ENCODE data around the gene MEFV. TPM values are rescaled to one million over a fixed set of nuclear protein-coding genes. Genes with fewer than 3 reads are reported as not detected.
A peak's percentile ranks its signal among the peaks of the same experiment; 100 is the strongest.

Gene MEFV
- total and polyA plus RNA-seq, 3 experiments from 2014 or later: 0.18 TPM; not detected in 2

DNA sequence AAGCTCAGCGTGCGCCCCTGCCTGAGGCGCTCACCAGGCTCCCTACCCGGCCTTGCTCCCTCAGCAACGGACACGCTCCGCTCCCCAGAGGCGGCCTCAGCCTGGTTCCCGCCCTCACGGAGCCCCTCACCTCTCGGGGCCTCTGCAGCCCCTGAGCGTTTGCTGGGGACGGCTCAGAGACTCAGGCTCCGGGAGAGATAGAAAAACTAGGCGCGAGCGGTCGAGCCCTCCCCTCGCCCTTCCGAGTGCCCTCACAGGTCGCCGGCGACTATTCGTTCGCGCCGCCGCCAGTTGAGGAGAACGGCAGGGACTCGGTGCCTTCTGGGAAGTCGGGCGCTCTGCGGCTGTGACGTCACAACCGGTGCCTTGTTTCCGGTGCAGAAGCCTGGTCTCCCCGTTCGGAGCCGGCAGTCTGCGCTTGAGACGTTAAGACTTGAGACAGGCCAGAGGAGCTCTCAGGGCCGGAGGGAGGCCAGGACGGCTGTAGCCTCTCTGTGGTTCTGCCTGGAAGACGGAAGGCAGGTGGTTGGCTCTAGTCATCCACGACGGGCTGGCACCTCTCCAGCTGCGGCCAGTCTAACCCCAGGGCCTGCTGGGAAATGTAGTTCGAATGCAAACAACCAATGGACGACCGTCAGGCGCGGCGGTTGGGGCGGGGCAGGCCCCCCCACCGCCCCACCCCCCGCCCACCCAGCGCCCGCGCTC lies 21.4 kb downstream of the MEFV start, which contains the start of gene ZNF200:
ZNF200 (minus strand) TSS at position 302 of the 705 bp plus-strand sequence. CDS start 1,403 bp downstream, outside the sequence.
- Histone ChIP-seq H3K9me3 (ENCODE audit: low read length) (no peaks in the 10 kb centered on the region), H3K27me3 (ENCODE audit: insufficient read depth, low read length, poor library complexity, severe bottlenecking) (no peaks in the 10 kb centered on the region), H3K36me3 (ENCODE audit: insufficient read depth, low read length) (peaks cover 29% of the 10 kb centered on the region), H3K4me3 (ENCODE audit: low read length) (peak within 1 kb of the TSS; percentile 99), H3K27ac (ENCODE audit: low read depth, low read length) (peak within 1 kb of the TSS; percentile 92), H3K4me1 (ENCODE audit: insufficient read depth, low read length) (peaks cover 21% of the 10 kb centered on the region)
- Mint-ChIP-seq H3K27me3 (peaks cover 0 to 2% of the 10 kb centered on the region in 2 donors), H3K27ac (peak within 1 kb of the TSS; percentile 96 to 97 (median 97)), H3K36me3 (peaks cover 32 to 47% (median 36%) of the 10 kb centered on the region in 3 donors), H3K9me3 (peaks cover 5 to 13% (median 12%) of the 10 kb centered on the region in 5 donors), H3K4me3 (peak within 1 kb of the TSS; percentile 92 to 98 (median 95)), H3K4me1 (peaks cover 37 to 47% (median 42%) of the 10 kb centered on the region in 3 donors)
- ChIA-PET POLR2A (interaction anchor here (0.6 to 1.6 kb wide), 8 partner anchors 15 to 324 kb away, joined by 3 to 5 read pairs (median 4); no protein-coding TSS in a partner anchor), CTCF (interaction anchor here (1.1 kb wide), 1 partner anchor 20 kb away, joined by 4 read pairs; no protein-coding TSS in a partner anchor)
- DNase-seq: peak; percentile 86 to 94 (median 93)

DNA sequence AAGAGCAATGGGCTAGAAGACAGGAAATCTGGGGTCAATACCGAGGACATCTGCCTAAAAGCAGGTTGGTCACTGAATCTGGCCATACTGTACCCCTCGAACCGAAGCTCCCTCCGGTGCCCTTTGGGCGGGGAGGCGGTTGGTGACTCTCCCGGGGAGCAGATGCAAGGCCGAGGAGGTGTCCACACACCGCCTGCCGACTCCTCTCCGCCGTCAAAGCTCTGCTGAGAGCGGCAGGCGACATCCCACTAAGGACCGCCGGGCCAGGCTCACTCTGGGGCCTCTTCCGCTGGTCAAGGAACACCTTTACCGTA lies 21.9 kb downstream of the MEFV start:
- H3K27ac Mint-ChIP-seq: peak overlapping the region in 6 of 8 donors; percentile 84 to 97 (median 96)
- ChIA-PET POLR2A (interaction anchor here (0.6 to 1.6 kb wide), 10 partner anchors 13 to 1047 kb away, joined by 3 to 10 read pairs (median 4); no protein-coding TSS in a partner anchor), CTCF (interaction anchor here (1.1 kb wide), 1 partner anchor 19 kb away, joined by 4 read pairs; no protein-coding TSS in a partner anchor)
- H3K36me3 Mint-ChIP-seq: peaks cover 33 to 49% (median 39%) of the 10 kb centered on the region in 3 donors
- H3K4me1 Mint-ChIP-seq: peaks cover 37 to 47% (median 42%) of the 10 kb centered on the region in 3 donors
- peak overlapping the region; percentile 92 to 98 (median 95) for H3K4me3 Mint-ChIP-seq
- Histone ChIP-seq H3K27ac (ENCODE audit: low read depth, low read length) (peak overlapping the region; percentile 92), H3K4me1 (ENCODE audit: insufficient read depth, low read length) (peaks cover 21% of the 10 kb centered on the region), H3K36me3 (ENCODE audit: insufficient read depth, low read length) (peaks cover 31% of the 10 kb centered on the region), H3K4me3 (ENCODE audit: low read length) (peak overlapping the region; percentile 99), H3K9me3 (ENCODE audit: low read length) (no peaks in the 10 kb centered on the region), H3K27me3 (ENCODE audit: insufficient read depth, low read length, poor library complexity, severe bottlenecking) (no peaks in the 10 kb centered on the region)
- DNase-seq: no peak
- no peaks in the 10 kb centered on the region for H3K27me3 Mint-ChIP-seq
- H3K9me3 Mint-ChIP-seq: peaks cover 6 to 15% (median 13%) of the 10 kb centered on the region in 5 donors

- DNase-seq: no peak
- H3K9me3 ChIP-seq (ENCODE audit: low read length): peaks cover 41% of the 10 kb centered on the region
- no peaks in the 10 kb centered on the region for H3K4me1 Mint-ChIP-seq
- H3K27me3 Mint-ChIP-seq: no peaks in the 10 kb centered on the region
- no peak overlapping the region for H3K4me3 Mint-ChIP-seq
- no peak overlapping the region for H3K27ac ChIP-seq (ENCODE audit: low read depth, low read length)
- no peaks in the 10 kb centered on the region for H3K4me1 ChIP-seq (ENCODE audit: insufficient read depth, low read length)
- H3K36me3 ChIP-seq (ENCODE audit: insufficient read depth, low read length): peaks cover 25% of the 10 kb centered on the region
- peaks cover 33 to 71% (median 61%) of the 10 kb centered on the region in 3 donors for H3K36me3 Mint-ChIP-seq
- CTCF ChIA-PET: no interaction called here
- H3K9me3 Mint-ChIP-seq: peaks cover 44 to 74% (median 70%) of the 10 kb centered on the region in 5 donors
- H3K27me3 ChIP-seq (ENCODE audit: insufficient read depth, low read length, poor library complexity, severe bottlenecking): no peaks in the 10 kb centered on the region
- POLR2A ChIA-PET: no interaction called here
- peak overlapping the region in 1 of 8 donors; percentile 41 for H3K27ac Mint-ChIP-seq
- no peak overlapping the region for H3K4me3 ChIP-seq (ENCODE audit: low read length)
Measured at GRCh38 chr16:3223913-3224515, 32.4 kb downstream of the MEFV start.

DNA sequence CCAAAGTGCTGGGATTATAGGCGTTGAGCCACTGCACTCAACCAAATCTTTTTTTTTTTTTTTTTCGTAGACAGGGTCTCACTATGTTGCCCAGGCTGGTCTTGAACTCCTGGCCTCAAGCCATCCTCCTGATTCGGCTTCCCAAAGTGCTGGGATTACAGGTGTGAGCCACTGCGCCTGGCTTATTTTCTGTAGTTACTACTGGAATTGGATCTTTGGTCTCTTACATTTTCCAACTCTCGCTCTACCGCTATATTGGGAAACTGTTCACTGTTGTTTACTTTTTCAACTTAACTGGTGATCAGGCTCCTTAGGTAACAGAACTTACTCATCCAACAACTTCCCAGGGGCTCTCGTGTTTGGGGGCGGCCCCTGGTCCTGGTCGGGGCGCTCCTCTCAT lies 35.6 kb downstream of the MEFV start:
- no peak for DNase-seq
- Mint-ChIP-seq H3K4me3 (no peak overlapping the region), H3K9me3 (peaks cover 33 to 56% (median 54%) of the 10 kb centered on the region in 5 donors), H3K36me3 (peaks cover 22 to 52% (median 36%) of the 10 kb centered on the region in 3 donors), H3K27ac (no peak overlapping the region), H3K27me3 (no peaks in the 10 kb centered on the region), H3K4me1 (peaks cover 16 to 22% (median 17%) of the 10 kb centered on the region in 3 donors)
- Histone ChIP-seq H3K9me3 (ENCODE audit: low read length) (peaks cover 41% of the 10 kb centered on the region), H3K4me3 (ENCODE audit: low read length) (no peak overlapping the region), H3K4me1 (ENCODE audit: insufficient read depth, low read length) (peaks cover 12% of the 10 kb centered on the region), H3K36me3 (ENCODE audit: insufficient read depth, low read length) (peaks cover 10% of the 10 kb centered on the region), H3K27ac (ENCODE audit: low read depth, low read length) (no peak overlapping the region), H3K27me3 (ENCODE audit: insufficient read depth, low read length, poor library complexity, severe bottlenecking) (no peaks in the 10 kb centered on the region)
- ChIA-PET CTCF (interaction anchor here (1.4 kb wide), 1 partner anchor 12 kb away, joined by 3 read pairs; no protein-coding TSS in a partner anchor), POLR2A (no interaction called here)

DNA sequence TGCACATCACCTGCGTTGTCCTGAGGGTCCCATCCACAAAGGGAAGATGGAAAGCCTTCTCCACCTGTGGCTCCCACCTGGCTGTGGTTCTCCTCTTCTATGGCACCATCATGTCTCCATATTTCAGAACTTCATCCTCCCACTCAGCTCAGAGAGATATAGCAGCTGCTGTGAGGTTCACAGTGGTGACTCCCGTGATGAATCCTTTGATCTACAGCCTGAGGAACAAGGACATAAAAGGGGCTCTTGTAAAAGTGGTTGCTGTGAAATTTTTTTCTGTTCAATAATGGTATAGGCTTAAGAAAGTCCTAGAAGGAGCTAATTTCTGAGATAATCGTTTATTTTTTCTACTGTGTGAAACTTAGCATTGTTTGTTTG lies 40.2 kb downstream of the MEFV start:
- POLR2A ChIA-PET: interaction anchor here (1.0 to 1.1 kb wide), 2 partner anchors 9 to 140 kb away, joined by 5 to 6 read pairs; no protein-coding TSS in a partner anchor
- Histone ChIP-seq H3K4me1 (ENCODE audit: insufficient read depth, low read length) (peaks cover 28% of the 10 kb centered on the region), H3K36me3 (ENCODE audit: insufficient read depth, low read length) (no peaks in the 10 kb centered on the region), H3K27ac (ENCODE audit: low read depth, low read length) (no peak overlapping the region), H3K9me3 (ENCODE audit: low read length) (peaks cover 5% of the 10 kb centered on the region), H3K27me3 (ENCODE audit: insufficient read depth, low read length, poor library complexity, severe bottlenecking) (no peaks in the 10 kb centered on the region), H3K4me3 (ENCODE audit: low read length) (peak overlapping the region; percentile 17)
- no peaks in the 10 kb centered on the region for H3K27me3 Mint-ChIP-seq
- H3K4me1 Mint-ChIP-seq: peaks cover 38 to 44% (median 40%) of the 10 kb centered on the region in 3 donors
- peak overlapping the region; percentile 84 to 99 (median 93) for H3K27ac Mint-ChIP-seq
- CTCF ChIA-PET: interaction anchor here (0.7 to 1.3 kb wide), 3 partner anchors 13 to 74 kb away, joined by 3 read pairs; no protein-coding TSS in a partner anchor
- peaks cover 3 to 12% (median 10%) of the 10 kb centered on the region in 5 donors for H3K9me3 Mint-ChIP-seq
- H3K36me3 Mint-ChIP-seq: peaks cover 0 to 23% (median 4%) of the 10 kb centered on the region in 3 donors
- peak overlapping the region; percentile 56 to 88 (median 69) for H3K4me3 Mint-ChIP-seq
- DNase-seq: peak in 2 of 5 donors; percentile 20 to 51

DNA sequence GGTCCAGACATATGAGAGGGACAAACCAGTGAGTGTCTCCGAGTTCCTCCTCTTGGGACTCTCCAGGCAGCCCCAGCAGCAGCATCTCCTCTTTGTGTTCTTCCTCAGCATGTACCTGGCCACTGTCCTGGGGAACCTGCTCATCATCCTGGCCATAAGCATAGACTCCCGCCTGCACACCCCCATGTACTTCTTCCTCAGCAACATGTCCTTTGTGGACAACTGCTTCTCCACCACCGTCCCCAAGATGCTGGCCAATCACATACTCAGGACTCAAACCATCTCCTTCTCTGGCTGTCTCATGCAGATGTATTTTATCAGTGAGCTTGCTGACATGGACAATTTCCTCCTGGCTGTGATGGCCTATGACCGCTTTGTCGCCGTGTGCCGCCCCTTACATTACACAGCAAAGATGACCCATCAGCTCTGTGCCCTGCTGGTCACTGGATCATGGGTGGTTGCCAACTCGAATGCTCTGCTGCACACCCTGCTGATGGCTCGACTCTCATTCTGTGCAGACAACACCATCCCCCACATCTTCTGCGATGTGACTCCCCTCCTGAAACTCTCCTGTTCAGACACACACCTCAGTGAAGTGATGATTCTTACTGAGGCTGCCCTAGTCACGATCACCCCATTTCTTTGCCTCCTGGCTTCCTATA lies 40.7 kb downstream of the MEFV start:
- peak overlapping the region; percentile 29 for H3K27ac ChIP-seq (ENCODE audit: low read depth, low read length)
- POLR2A ChIA-PET: interaction anchor here (0.6 to 1.5 kb wide), 9 partner anchors 10 to 188 kb away, joined by 3 to 6 read pairs (median 4); no protein-coding TSS in a partner anchor
- peaks cover 3% of the 10 kb centered on the region for H3K9me3 ChIP-seq (ENCODE audit: low read length)
- Mint-ChIP-seq H3K9me3 (peaks cover 3 to 10% (median 8%) of the 10 kb centered on the region in 5 donors), H3K27me3 (no peaks in the 10 kb centered on the region), H3K27ac (peak overlapping the region; percentile 84 to 99 (median 93)), H3K4me3 (peak overlapping the region; percentile 56 to 88 (median 69)), H3K4me1 (peaks cover 38 to 44% (median 40%) of the 10 kb centered on the region in 3 donors), H3K36me3 (peaks cover 0 to 23% (median 4%) of the 10 kb centered on the region in 3 donors)
- peak overlapping the region; percentile 17 for H3K4me3 ChIP-seq (ENCODE audit: low read length)
- H3K27me3 ChIP-seq (ENCODE audit: insufficient read depth, low read length, poor library complexity, severe bottlenecking): no peaks in the 10 kb centered on the region
- CTCF ChIA-PET: interaction anchor here (0.7 to 1.4 kb wide), 5 partner anchors 13 to 185 kb away, joined by 3 to 4 read pairs (median 3); partner anchors contain the start of genes ZNF174, ZNF200 and ZSCAN32
- H3K4me1 ChIP-seq (ENCODE audit: insufficient read depth, low read length): peaks cover 28% of the 10 kb centered on the region
- peak in 1 of 5 donors; percentile 34 for DNase-seq
- no peaks in the 10 kb centered on the region for H3K36me3 ChIP-seq (ENCODE audit: insufficient read depth, low read length)

GRCh38 chr16:3214904-3215600 lies 41.4 kb downstream of the MEFV start:
- H3K9me3 Mint-ChIP-seq: peaks cover 3 to 8% (median 6%) of the 10 kb centered on the region in 5 donors
- DNase-seq: peak in 3 of 5 donors; percentile 68 to 82 (median 78)

More at GRCh38 chr16:3214904-3215600, 41.4 kb downstream of the MEFV start:
- Histone ChIP-seq H3K4me1 (ENCODE audit: insufficient read depth, low read length) (peaks cover 28% of the 10 kb centered on the region), H3K27me3 (ENCODE audit: insufficient read depth, low read length, poor library complexity, severe bottlenecking) (no peaks in the 10 kb centered on the region), H3K9me3 (ENCODE audit: low read length) (peaks cover 3% of the 10 kb centered on the region), H3K27ac (ENCODE audit: low read depth, low read length) (peak overlapping the region; percentile 29), H3K36me3 (ENCODE audit: insufficient read depth, low read length) (no peaks in the 10 kb centered on the region), H3K4me3 (ENCODE audit: low read length) (peak overlapping the region; percentile 8)
- H3K27me3 Mint-ChIP-seq: peaks cover 0 to 3% of the 10 kb centered on the region in 2 donors
- peak overlapping the region; percentile 84 to 99 (median 93) for H3K27ac Mint-ChIP-seq
- ChIA-PET CTCF (interaction anchor here (0.9 to 1.4 kb wide), 4 partner anchors 12 to 186 kb away, joined by 3 to 4 read pairs (median 3); partner anchors contain the start of genes ZNF174, ZNF200 and ZSCAN32), POLR2A (interaction anchor here (0.6 to 1.5 kb wide), 9 partner anchors 10 to 188 kb away, joined by 3 to 8 read pairs (median 4); no protein-coding TSS in a partner anchor)
- peaks cover 38 to 44% (median 40%) of the 10 kb centered on the region in 3 donors for H3K4me1 Mint-ChIP-seq
- H3K36me3 Mint-ChIP-seq: peaks cover 0 to 27% (median 4%) of the 10 kb centered on the region in 3 donors
- peak overlapping the region in 6 of 7 donors; percentile 65 to 88 (median 73) for H3K4me3 Mint-ChIP-seq

Measured in CD8-positive, alpha-beta memory T cell (primary cell).